Measurements from ENCODE around the gene MYO1G.
"Not testable (repeated sequence)": the region's sequence is repeated elsewhere in the genome, so short reads cannot be mapped to it uniquely, and the experiment has no call there.

MYO1G gene

DNA sequence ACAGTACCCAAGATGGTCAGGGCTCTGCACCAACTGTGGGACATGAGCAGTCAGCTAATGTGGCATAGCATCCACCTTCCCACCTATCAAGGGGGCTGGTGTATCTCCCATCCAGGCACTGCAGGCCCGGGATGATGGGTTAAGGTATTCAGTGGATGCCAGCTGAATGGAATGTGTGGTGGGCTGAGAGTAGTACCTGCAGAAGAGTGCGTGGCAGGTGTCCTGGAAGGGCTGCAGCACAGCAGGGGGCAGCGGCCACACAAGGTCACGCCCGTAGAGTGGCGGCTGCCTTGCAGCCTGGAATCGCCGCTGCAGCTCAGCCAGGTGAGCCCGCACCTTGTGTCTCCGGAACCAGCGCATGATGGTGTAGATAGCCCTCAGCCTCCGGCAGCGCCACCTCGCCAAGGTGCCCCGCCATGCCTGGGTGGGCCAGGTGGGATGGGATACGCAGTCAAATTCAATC lies 13.3 kb downstream of the MYO1G start:
- DNase-seq = no peak

DNA sequence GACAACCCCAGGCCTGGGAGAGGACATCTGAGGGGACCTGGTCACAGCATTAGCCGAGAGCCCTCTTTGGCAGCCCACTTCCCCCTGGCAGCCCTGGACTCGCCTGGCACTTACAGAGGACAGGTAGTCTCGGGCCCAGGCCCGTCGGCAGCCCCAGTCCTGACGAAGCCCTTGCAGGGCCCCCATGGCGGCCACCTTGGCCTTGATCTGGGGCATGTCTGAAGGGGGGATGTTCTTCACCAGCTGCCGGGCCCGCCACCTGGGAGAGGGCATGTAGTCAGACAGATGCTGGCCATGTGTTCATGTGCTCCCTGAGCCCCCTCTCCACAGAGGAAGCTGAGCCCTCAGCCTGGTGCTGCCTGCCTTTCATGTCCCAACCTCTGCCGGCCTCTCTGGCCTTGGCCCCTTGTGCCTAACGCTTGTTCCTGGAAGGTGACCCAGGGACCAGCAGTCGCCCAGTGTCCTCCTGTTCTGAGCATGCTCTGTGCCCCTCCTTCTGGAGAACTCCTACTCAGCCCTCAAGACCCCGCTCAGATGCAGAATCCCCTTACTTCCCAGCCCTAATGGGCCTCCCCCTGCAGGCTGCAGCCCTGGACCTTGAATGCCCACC lies 13.9 kb downstream of the MYO1G start:
- no peak for DNase-seq

DNA sequence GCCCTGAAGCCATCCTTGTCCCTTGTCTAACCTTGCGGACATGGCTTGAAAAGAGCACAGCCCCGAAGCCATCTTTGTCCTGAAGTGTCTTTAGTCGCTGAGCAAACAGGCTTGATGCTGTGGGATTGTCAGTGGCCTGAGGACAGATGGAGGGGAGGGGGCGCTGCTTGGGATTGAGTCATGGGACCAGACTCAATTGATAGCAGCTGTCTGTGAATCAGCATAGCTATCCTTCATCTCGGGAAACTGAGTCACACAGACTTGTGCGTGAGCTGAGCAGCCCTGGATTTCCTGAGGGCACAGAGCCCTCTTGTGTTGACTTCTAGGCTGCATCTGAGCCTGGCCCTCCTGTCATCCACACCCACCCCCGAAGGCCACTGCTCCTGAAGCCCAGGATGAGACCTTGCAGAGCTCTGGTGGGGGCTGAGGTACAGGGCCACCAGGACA lies 14.4 kb downstream of the MYO1G start:
- no peak for DNase-seq

- no peak for DNase-seq
Observed at GRCh38 chr7:44963364-44964290, 15.2 kb downstream of the MYO1G start.

DNA sequence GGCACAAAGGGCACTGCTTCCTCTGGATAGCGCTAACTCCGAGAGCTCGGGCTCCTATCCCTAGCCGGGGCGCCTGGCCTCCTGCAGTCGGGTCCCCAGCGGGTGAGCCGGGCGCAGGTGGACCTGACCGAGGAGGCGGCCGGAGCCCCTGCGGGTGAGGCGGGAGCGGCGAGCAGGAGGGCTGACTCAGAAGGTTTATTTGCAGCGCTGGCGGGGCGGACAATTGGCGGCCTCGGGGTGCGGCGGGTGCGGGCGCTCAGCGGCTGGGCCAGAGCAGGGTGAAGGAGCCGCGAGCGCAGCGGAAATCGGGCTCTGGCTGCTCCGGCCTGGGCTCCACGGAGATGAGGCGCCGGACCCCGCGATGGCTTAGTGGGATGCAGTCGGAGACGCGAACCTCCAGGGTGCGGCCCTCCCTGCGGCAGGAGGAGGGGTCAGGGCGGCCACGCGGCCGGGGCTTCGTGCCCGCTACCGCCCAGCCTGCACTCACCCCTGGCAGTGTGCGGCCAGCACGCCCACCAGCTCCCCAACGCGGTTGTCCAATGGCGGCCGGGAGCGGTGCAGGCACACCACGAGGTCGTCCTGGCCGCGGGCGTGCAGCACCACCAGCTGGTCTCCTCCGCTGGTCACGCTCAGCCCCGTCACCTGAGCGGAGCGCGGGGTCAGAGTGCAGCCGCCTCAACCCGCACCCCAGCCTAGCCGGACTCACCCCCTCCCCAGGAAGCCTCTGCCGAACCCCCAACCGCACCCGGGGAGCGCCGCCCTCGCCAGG lies 16.1 kb downstream of the MYO1G start:
- peak; percentile 34 for DNase-seq

- no peak for DNase-seq
Observed at GRCh38 chr7:44961844-44962482, 16.9 kb downstream of the MYO1G start.

GRCh38 chr7:44960011-44960580 lies 18.7 kb downstream of the MYO1G start:
- no peak for DNase-seq

DNA sequence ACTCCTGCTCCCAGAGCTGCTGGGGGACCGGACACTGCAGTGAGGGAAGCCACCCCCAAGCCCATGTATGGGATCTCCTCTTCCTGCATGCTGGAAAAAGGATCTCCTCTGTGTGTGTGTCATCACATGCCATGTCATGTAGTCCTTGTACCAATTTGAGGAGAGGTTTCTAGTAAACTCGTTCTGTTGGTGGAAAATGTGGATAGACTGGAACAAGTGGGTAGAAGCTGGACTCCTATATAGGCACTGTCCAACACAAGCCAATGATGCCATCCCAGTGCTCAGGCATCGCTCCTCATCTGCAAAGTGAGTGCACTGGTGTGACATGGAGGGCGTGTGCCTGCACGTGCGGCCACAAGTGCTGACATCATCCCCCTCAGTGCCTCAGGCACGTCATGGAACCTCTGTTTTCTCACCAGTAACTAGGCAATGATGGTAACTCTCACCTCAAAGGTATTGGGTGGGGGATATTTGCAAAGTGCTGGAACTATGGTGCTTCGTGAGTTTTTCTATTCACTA lies 19.3 kb downstream of the MYO1G start:
- DNase-seq = no peak

DNA sequence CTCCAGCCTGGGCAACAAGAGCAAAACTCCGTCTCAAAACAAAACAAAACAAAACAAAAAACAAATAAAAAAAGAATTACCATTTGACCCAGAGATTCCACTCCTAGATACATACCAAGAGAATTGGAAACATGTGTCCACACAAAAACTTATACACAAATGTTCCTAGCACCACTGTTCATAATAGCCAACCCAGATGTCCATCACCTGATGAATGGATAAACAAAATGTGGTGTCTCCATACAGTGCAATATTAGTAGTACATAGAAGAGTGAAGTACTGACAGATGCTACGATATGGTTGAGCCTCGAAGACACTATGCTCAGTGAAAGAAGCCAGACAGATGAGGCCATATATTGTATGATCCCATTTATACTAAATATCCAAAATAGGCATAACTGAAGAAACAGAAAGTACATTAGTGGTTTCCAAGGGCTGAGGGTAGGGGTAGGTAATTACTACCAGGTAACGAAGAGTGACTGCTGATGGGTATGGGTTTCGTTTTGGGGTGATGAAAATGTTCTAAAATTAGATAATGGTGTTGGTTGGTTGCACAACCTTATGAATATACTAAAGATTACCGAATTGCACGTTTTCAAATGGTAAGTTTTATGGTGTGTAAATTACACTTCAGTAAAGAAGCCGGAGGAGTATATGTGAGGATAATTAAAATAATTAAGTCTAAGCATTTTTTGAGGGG lies 20.0 kb downstream of the MYO1G start:
- no peak for DNase-seq

DNA sequence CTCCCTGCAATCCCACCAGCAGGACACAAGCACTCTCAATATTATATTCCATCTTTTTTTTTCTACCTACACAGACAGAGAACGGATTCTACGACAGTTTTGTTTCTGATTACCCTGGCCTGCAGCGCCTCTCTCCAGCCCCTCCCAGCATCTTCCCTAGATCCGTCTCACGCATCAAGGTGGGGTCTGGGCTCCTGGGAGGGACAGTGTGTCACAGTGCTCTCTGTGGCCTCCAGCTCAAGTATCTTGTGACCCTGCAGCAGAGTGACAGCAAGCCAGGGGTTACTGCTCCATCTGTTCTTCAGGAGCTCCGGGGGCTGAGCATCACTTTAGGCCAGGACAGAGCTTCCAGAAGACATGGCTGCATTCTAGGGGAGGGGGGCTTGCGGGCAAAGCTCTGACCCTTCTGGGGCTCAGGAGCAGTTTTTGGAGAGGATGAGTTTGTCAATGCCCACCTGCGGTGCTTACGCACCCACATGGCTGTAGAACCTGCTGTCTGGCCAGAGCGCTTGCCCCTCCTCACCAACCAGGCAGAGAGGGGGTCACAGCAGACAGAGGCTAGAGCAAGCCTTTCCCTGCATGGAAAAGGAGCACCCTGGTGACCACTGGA lies 22.6 kb downstream of the MYO1G start:
- DNase-seq = no peak

GRCh38 chr7:44955733-44956132 lies 23.1 kb downstream of the MYO1G start:
- DNase-seq = no peak

GRCh38 chr7:44953156-44953555 lies 25.7 kb downstream of the MYO1G start:
- no peak for DNase-seq

- DNase-seq = no peak
Observed at GRCh38 chr7:44949303-44949702, 29.5 kb downstream of the MYO1G start.

DNA sequence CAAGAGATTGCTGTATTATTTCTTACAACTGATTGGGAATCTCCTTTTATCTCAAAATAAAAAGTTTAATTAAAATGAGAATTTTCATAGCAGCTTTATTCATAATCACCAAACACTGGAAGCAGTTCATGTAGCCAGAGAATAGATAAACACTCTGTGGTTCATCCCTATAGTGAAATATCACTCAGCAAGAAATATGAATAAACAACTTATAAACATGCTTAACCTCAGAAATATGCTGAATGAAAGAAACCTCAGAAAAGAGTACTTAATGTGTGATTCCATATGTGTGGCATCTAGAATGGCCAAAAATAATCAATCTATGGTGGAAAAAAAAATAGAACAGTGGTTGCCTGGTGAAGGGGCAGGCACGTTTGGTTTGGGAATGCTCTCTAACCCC lies 33.3 kb downstream of the MYO1G start:
- DNase-seq = no peak

DNA sequence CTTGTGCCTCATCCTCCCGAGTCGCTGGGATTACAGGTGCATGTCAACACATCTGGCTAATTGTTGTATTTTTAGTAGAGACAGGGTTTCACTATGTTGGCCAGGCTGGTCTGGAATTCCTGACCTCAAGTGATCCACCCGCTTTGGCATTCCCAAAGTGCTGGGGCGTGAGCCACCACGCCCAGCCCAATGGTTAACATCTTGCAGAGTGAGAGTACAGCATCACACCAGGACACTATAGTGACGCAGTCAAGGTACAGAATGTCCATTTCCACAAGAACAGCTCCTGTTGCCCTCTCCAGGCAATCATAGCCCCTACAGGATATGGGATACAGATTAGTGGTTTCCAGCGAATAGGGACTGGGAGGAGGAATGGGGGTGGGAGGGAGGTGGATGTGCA lies 34.0 kb downstream of the MYO1G start:
- no peak for DNase-seq

DNA sequence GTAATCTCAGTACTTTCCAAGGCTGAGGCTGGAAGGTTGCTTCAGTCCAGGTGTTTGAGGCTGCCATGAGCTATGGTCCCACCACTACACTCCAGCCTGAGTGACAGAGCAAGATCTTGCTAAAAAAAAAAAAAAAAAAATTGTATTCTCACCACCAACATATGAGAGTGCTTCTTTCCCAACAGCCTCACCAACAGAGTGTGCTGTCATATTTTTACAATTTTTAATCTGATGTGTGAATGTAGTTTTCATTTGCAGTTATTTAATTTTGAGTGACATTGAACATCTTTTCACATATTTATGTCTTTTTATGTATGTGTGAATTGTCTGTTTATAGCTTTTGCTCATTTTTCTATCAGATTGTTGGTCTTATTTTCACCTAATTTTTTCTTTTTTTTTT lies 35.2 kb downstream of the MYO1G start:
- no peak for DNase-seq

GRCh38 chr7:44937426-44937825 lies 41.4 kb downstream of the MYO1G start:
- no peak for DNase-seq

GRCh38 chr7:44936322-44936721 lies 42.5 kb downstream of the MYO1G start:
- DNase-seq = no peak

DNA sequence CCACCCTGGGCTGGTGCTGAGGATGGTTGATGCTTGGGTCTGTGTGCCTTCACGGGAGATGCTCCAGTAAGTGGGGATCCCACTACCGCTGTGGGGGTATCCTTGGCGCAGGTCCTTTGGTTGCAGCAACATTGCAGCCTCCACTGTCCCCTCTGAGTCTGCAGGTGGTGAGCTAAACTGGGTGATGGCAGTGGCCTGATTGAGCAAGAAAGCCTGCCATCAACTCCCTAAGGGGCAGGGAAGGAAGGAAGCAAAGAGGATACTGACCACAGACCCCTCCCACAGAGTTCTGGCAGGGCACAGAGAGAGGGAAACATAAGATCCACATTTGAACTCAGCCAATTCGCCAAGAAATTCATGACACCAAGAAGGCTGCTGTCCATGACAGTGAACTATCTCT lies 43.2 kb downstream of the MYO1G start:
- no peak for DNase-seq

GRCh38 chr7:44935016-44935415 lies 43.8 kb downstream of the MYO1G start:
- no peak for DNase-seq

- DNase-seq = not testable (repeated sequence)
Observed at GRCh38 chr7:44934510-44934909, 44.3 kb downstream of the MYO1G start.

Data from NCI-H774 (cell line).